HG02970 (cell line): ENCODE results near the gene MYH15.
A peak's percentile ranks its signal among the peaks of the same experiment; 100 is the strongest.

Experiments used
- ATAC-seq: cut with Tn5 transposase; IDR thresholded peaks from one replicate; pipeline ENCODE4 v1.9.1; 2021; ENCODE audit warnings: mild to moderate bottlenecking, moderate library complexity, moderate number of reproducible peaks; ENCODE audit not compliant: unreplicated experiment, low FRiP score

The MYH15 gene

GRCh38 chr3:108510496-108510895, at the start of gene MYH15:
Gene MYH15 (minus strand): TSS chr3:108510596. CDS start chr3:108510530, 66 bp downstream.
- no peak for ATAC-seq

- no peak for ATAC-seq
Observed at GRCh38 chr3:108555966-108556581, 45.7 kb upstream of the MYH15 start.

- no peak for ATAC-seq
Observed at GRCh38 chr3:108554913-108555571, 44.6 kb upstream of the MYH15 start.

GRCh38 chr3:108554229-108554628, 43.8 kb upstream of the MYH15 start:
- ATAC-seq: no peak

GRCh38 chr3:108552267-108553159, 42.1 kb upstream of the MYH15 start:
- ATAC-seq: no peak

GRCh38 chr3:108548886-108549285, 38.5 kb upstream of the MYH15 start:
- ATAC-seq: no peak

- ATAC-seq: no peak
Observed at GRCh38 chr3:108548304-108548703, 37.9 kb upstream of the MYH15 start.

- no peak for ATAC-seq
Observed at GRCh38 chr3:108546692-108547091, 36.3 kb upstream of the MYH15 start.

- no peak for ATAC-seq
Observed at GRCh38 chr3:108546247-108546646, 35.9 kb upstream of the MYH15 start.

- no peak for ATAC-seq
Observed at GRCh38 chr3:108538083-108538482, 27.7 kb upstream of the MYH15 start.

- peak; percentile 69 for ATAC-seq
Observed at GRCh38 chr3:108528459-108529252, 18.3 kb upstream of the MYH15 start.

GRCh38 chr3:108527817-108528216, 17.4 kb upstream of the MYH15 start:
- ATAC-seq: no peak

GRCh38 chr3:108527109-108527508, 16.7 kb upstream of the MYH15 start:
- ATAC-seq: no peak

GRCh38 chr3:108525971-108526370, 15.6 kb upstream of the MYH15 start:
- ATAC-seq: no peak

- no peak for ATAC-seq
Observed at GRCh38 chr3:108525256-108525655, 14.9 kb upstream of the MYH15 start.

GRCh38 chr3:108524537-108524936, 14.1 kb upstream of the MYH15 start:
- no peak for ATAC-seq

GRCh38 chr3:108518895-108519294, 8.5 kb upstream of the MYH15 start:
- ATAC-seq: no peak

- no peak for ATAC-seq
Observed at GRCh38 chr3:108516881-108517280, 6.5 kb upstream of the MYH15 start.

GRCh38 chr3:108513961-108514360, 3.6 kb upstream of the MYH15 start:
- ATAC-seq: no peak

GRCh38 chr3:108512671-108513070, 2.3 kb upstream of the MYH15 start:
- no peak for ATAC-seq

- ATAC-seq: no peak
Observed at GRCh38 chr3:108511490-108511889, 1.1 kb upstream of the MYH15 start.
